ENCODE results near the gene TNP2.
A peak's percentile ranks its signal among the peaks of the same experiment; 100 is the strongest.
"Not testable (repeated sequence)": the region's sequence is repeated elsewhere in the genome, so short reads cannot be mapped to it uniquely, and the experiment has no call there.

The TNP2 gene

GRCh38 chr16:11224096-11224893, 44.8 kb downstream of the TNP2 start:
- Histone ChIP-seq H3K36me3 (ENCODE audit: insufficient read depth, low read length) (no peaks in the 10 kb centered on the region), H3K79me2 (ENCODE audit: insufficient read depth, low read length) (0 out of 2 replicates have a peak, but pooled peaks cover 5% of the 10 kb centered on the region), H3K9ac (ENCODE audit: low read depth, low read length) (peak overlapping the region; percentile 68), H3K9me3 (ENCODE audit: insufficient read depth, low read length, severe bottlenecking) (no peaks in the 10 kb centered on the region), H4K20me1 (ENCODE audit: insufficient read depth, low read length) (no peaks in the 10 kb centered on the region), H2AFZ (ENCODE audit: low read depth, low read length) (peak overlapping the region; percentile 45), H3K27me3 (ENCODE audit: insufficient read depth, low read length, poor library complexity) (no peaks in the 10 kb centered on the region), H3K27ac (ENCODE audit: low read length) (peak overlapping the region; percentile 97), H3K4me2 (ENCODE audit: insufficient read depth, low read length) (peak overlapping the region; percentile 67), H3K4me1 (ENCODE audit: insufficient read depth, low read length) (peaks cover 57% of the 10 kb centered on the region), H3K4me3 (ENCODE audit: low read depth in 1 of 2, low read length in 2 of 2) (peak overlapping the region in 1 of 2 experiments; percentile 47; a peak in 2 of 4 replicates)
- DNase-seq, result peak; percentile 93
- peak; percentile 77 for ATAC-seq (ENCODE audit: insufficient read depth, low read depth)
- no peak for TF ChIP-seq CTCF (IDR thresholded peaks at IDR 0.05; ENCODE audit: borderline replicate concordance, extremely low read depth, low read length, poor library complexity, severe bottlenecking)

- not testable (repeated sequence) for H3K4me2 ChIP-seq (ENCODE audit: insufficient read depth, low read length); ATAC-seq (ENCODE audit: insufficient read depth, low read depth); H4K20me1 ChIP-seq (ENCODE audit: insufficient read depth, low read length); H2AFZ ChIP-seq (ENCODE audit: low read depth, low read length); H3K36me3 ChIP-seq (ENCODE audit: insufficient read depth, low read length); H3K79me2 ChIP-seq (ENCODE audit: insufficient read depth, low read length); DNase-seq; H3K4me3 ChIP-seq (ENCODE audit: low read depth in 1 of 2, low read length in 2 of 2); H3K27me3 ChIP-seq (ENCODE audit: insufficient read depth, low read length, poor library complexity)
- Histone ChIP-seq H3K4me1 (ENCODE audit: insufficient read depth, low read length) (peaks cover 39% of the 10 kb centered on the region), H3K9me3 (ENCODE audit: insufficient read depth, low read length, severe bottlenecking) (peaks cover 16% of the 10 kb centered on the region), H3K27ac (ENCODE audit: low read length) (peak overlapping the region; percentile 62), H3K9ac (ENCODE audit: low read depth, low read length) (peak overlapping the region; percentile 19; the same call in 1 of the 2 replicates)
These were observed 48.6 kb downstream of the TNP2 start for GRCh38 chr16:11220507-11220906.

- peaks cover 26% of the 10 kb centered on the region for H3K4me1 ChIP-seq (ENCODE audit: insufficient read depth, low read length)
- H3K9me3 ChIP-seq (ENCODE audit: insufficient read depth, low read length, severe bottlenecking), result peaks cover 16% of the 10 kb centered on the region
- no peaks in the 10 kb centered on the region for H4K20me1 ChIP-seq (ENCODE audit: insufficient read depth, low read length)
- H3K4me2 ChIP-seq (ENCODE audit: insufficient read depth, low read length), result no peak overlapping the region
- no peak overlapping the region for H3K4me3 ChIP-seq (ENCODE audit: low read depth in 1 of 2, low read length in 2 of 2)
- H3K27ac ChIP-seq (ENCODE audit: low read length), result peak overlapping the region; percentile 56
- H3K36me3 ChIP-seq (ENCODE audit: insufficient read depth, low read length), result no peaks in the 10 kb centered on the region
- no peak for DNase-seq
- no peak for ATAC-seq (ENCODE audit: insufficient read depth, low read depth)
- H3K79me2 ChIP-seq (ENCODE audit: insufficient read depth, low read length), result no peaks in the 10 kb centered on the region
- no peak for TF ChIP-seq EZH2 (IDR thresholded peaks at IDR 0.05; ENCODE audit: borderline replicate concordance, low read depth, low read length, severe bottlenecking)
- TF ChIP-seq CTCF (IDR thresholded peaks at IDR 0.05; ENCODE audit: borderline replicate concordance, extremely low read depth, low read length, poor library complexity, severe bottlenecking), result no peak
- no peak overlapping the region for H2AFZ ChIP-seq (ENCODE audit: low read depth, low read length)
- no peak overlapping the region for H3K9ac ChIP-seq (ENCODE audit: low read depth, low read length)
- no peaks in the 10 kb centered on the region for H3K27me3 ChIP-seq (ENCODE audit: insufficient read depth, low read length, poor library complexity)
These were observed 49.9 kb downstream of the TNP2 start for GRCh38 chr16:11219178-11219577.

- H3K27ac ChIP-seq (ENCODE audit: low read length), result peak overlapping the region; percentile 56
- no peaks in the 10 kb centered on the region for H3K36me3 ChIP-seq (ENCODE audit: insufficient read depth, low read length)
- DNase-seq (no peak), ATAC-seq (ENCODE audit: insufficient read depth, low read depth) (no peak)
- peaks cover 16% of the 10 kb centered on the region for H3K9me3 ChIP-seq (ENCODE audit: insufficient read depth, low read length, severe bottlenecking)
- H4K20me1 ChIP-seq (ENCODE audit: insufficient read depth, low read length), result no peaks in the 10 kb centered on the region
- TF ChIP-seq CTCF (IDR thresholded peaks at IDR 0.05; ENCODE audit: borderline replicate concordance, extremely low read depth, low read length, poor library complexity, severe bottlenecking) (peak; percentile 74), EZH2 (IDR thresholded peaks at IDR 0.05; ENCODE audit: borderline replicate concordance, low read depth, low read length, severe bottlenecking) (no peak)
- H2AFZ ChIP-seq (ENCODE audit: low read depth, low read length), result no peak overlapping the region
- H3K4me1 ChIP-seq (ENCODE audit: insufficient read depth, low read length), result peaks cover 20% of the 10 kb centered on the region
- no peak overlapping the region for H3K4me3 ChIP-seq (ENCODE audit: low read depth in 1 of 2, low read length in 2 of 2)
- no peaks in the 10 kb centered on the region for H3K79me2 ChIP-seq (ENCODE audit: insufficient read depth, low read length)
- H3K4me2 ChIP-seq (ENCODE audit: insufficient read depth, low read length), result no peak overlapping the region
- H3K27me3 ChIP-seq (ENCODE audit: insufficient read depth, low read length, poor library complexity), result no peaks in the 10 kb centered on the region
- no peak overlapping the region for H3K9ac ChIP-seq (ENCODE audit: low read depth, low read length)
These were observed 50.5 kb downstream of the TNP2 start for GRCh38 chr16:11218604-11218962.
